Ovary (tissue), 9 donors: ENCODE data around the gene PLPP1. TPM values are rescaled to one million over a fixed set of nuclear protein-coding genes. Genes with fewer than 3 reads are reported as not detected.
"Not testable (repeated sequence)": the region's sequence is repeated elsewhere in the genome, so short reads cannot be mapped to it uniquely, and the experiment has no call there.

Experiments used
- DNase-seq, 5 donors: peaks; one replicate each; pipeline ENCODE4 v3.0.0-alpha.2; 2019 to 2020
- H3K27ac ChIP-seq, 2 donors: fragments of 200-600 bp; one replicate each; pipeline versions ENCODE4 v1.5.1 to v1.8.0; 2019 to 2022
- H3K27me3 ChIP-seq: fragments of 200-600 bp; one replicate; pipeline ENCODE4 v1.8.0; 2022
- H3K36me3 ChIP-seq: fragments of 200-600 bp; sonication (generic); one replicate; pipeline ENCODE4 v1.5.1; 2019
- H3K4me1 ChIP-seq: one replicate; pipeline ENCODE4 v1.8.1; 2013; ENCODE audit warnings: mild to moderate bottlenecking, moderate library complexity; ENCODE audit not compliant: insufficient read depth
- H3K4me3 ChIP-seq: fragments of 200-600 bp; sonication (generic); one replicate; pipeline ENCODE4 v1.5.1; 2017
- H3K9me3 ChIP-seq, 2 donors: fragments of 200-600 bp in 1 of 2; sonication (generic) in 1 of 2; one replicate each; pipeline versions ENCODE4 v1.5.1 to v1.8.1; 2013 to 2019; ENCODE audit warnings: mild to moderate bottlenecking in 1 of 2, moderate library complexity in 1 of 2
- CTCF ChIP-seq, 3 donors: fragments of 450-650 bp in 2 of 3; fragments of 200-600 bp in 1 of 3; IDR thresholded peaks; one replicate each; pipeline versions ENCODE4 v1.5.1 to v1.8.0; 2016 to 2022; ENCODE audit warnings: antibody characterized with exemption in 3 of 3, mild to moderate bottlenecking in 1 of 3
- EP300 ChIP-seq: sonication (generic); formaldehyde crosslinking; IDR thresholded peaks from one replicate; pipeline ENCODE4 v1.6.1; 2017; ENCODE audit warnings: antibody characterized with exemption
- POLR2A ChIP-seq: fragments of 450-650 bp; IDR thresholded peaks from one replicate; pipeline ENCODE4 v1.6.1; 2017; ENCODE audit warnings: antibody characterized with exemption, mild to moderate bottlenecking, moderate library complexity
- WGBS, 3 donors: extraction: QIAGEN DNeasy Blood & Tissue Kit in 1 of 3; methylation state at CpG; one replicate each; pipeline versions ENCODE4 v1.1.5 to v1.1.7; 2013 to 2017; 5-methylcytosine and 5-hydroxymethylcytosine counted together
- intact Hi-C, 4 donors: fragments of 100-400 bp; cut with DNase I; formaldehyde crosslinking; loops; one replicate each; pipeline versions ENCODE4 v1.11.0 to v1.15.1; 2022 to 2023
- polyA plus RNA-seq, 2 donors: library from polyadenylated mRNA; stranded (reverse); fragments of 200-250 nt in 1 of 2; fragments of 350-450 nt in 1 of 2; fragmentation: Illumina TruSeq in 1 of 2; extraction: RNeasy Lipid Tissue Mini Kit (QIAGEN cat#74804) in 1 of 2; gene quantifications; one replicate each; pipeline ENCODE4 v1.2.3, GENCODE V29; 2013 to 2014
- total RNA-seq, 7 donors: library from RNA; depleted of rRNA in 2 of 7; stranded (reverse); fragments of >200 nt in 2 of 7; fragmentation: NEBNext Ultra II Directional in 3 of 7; extraction: Animal tissue kit (Norgen Biotek cat#: 25700) in 3 of 7; gene quantifications; one replicate each; pipeline versions ENCODE4 v1.1.0 to v1.2.4, GENCODE V29; 2016 to 2023
- donor health status: DM: no; HTN: no; CAD: no; lungs with moderate emphysema.
- donor health status: DM: no; HTN: no; CAD: no.
- donor health status: Bipolar disorder and iron deficiency.
- donor health status: DM: yes; HTN: yes; CAD: no.
- donor health status: DM: no; HTN: no; CAD: no.
- donor health status: DM: yes; HTN: yes; CAD: no.

PLPP1 gene
- total and polyA plus RNA-seq, 9 donors, result 13.5 to 136 (median 34.5) TPM

- Histone ChIP-seq H3K27ac (no peak overlapping the region), H3K36me3 (no peaks in the 10 kb centered on the region), H3K4me1 (no peaks in the 10 kb centered on the region), H3K4me3 (no peak overlapping the region), H3K27me3 (no peaks in the 10 kb centered on the region), H3K9me3 (no peaks in the 10 kb centered on the region)
- intact Hi-C loops, result no loop called here
- TF ChIP-seq CTCF (IDR thresholded peaks at IDR 0.05), result no peak
- TF ChIP-seq EP300, result no peak
- TF ChIP-seq POLR2A, result no peak
- WGBS, 3 donors, result 89 to 95% (median 94%) methylated on average over 1 of the region's 1 CpG
- no peak for DNase-seq
These were observed 6.4 kb upstream of the PLPP1 start for GRCh38 chr5:55541056-55541635.

- no peak overlapping the region for H3K27ac ChIP-seq
- no peak for DNase-seq
- no peaks in the 10 kb centered on the region for H3K9me3 ChIP-seq
- TF ChIP-seq CTCF (IDR thresholded peaks at IDR 0.05), result no peak
- no peak for TF ChIP-seq POLR2A
- no peak for TF ChIP-seq EP300
- no peaks in the 10 kb centered on the region for H3K36me3 ChIP-seq
- no peaks in the 10 kb centered on the region for H3K4me1 ChIP-seq
- no peak overlapping the region for H3K4me3 ChIP-seq
- intact Hi-C loops, result no loop called here
- 35 to 56% (median 40%) methylated on average over 2 of the region's 2 CpGs for WGBS, 3 donors
- H3K27me3 ChIP-seq, result no peaks in the 10 kb centered on the region
These were observed 5.8 kb upstream of the PLPP1 start for GRCh38 chr5:55540525-55540924.

DNA sequence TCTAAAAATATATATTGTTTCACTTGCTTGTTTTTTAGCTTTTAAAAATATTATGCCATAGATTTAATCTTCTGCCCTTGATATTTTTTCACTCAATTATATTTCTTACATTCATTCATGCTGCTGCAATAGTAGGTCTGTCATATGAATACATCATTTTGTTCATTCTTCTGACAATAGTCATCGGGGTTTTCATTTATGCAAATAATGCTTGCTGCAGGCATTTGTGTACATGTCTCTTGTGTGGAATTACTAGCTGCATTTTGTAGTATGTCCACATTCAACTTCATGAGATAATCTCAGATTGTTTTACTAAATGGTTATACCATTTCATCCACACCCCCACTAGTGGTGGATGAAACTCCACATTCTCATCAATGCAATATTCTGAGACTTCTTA is 5.3 kb upstream of the PLPP1 start:
- Histone ChIP-seq H3K9me3 (no peaks in the 10 kb centered on the region), H3K27me3 (no peaks in the 10 kb centered on the region), H3K36me3 (no peaks in the 10 kb centered on the region), H3K27ac (no peak overlapping the region), H3K4me3 (no peak overlapping the region), H3K4me1 (no peaks in the 10 kb centered on the region)
- intact Hi-C loops, result no loop called here
- no peak for DNase-seq
- 92 to 100% (median 96%) methylated on average over 1 of the region's 1 CpG for WGBS, 3 donors
- TF ChIP-seq EP300, result no peak
- TF ChIP-seq POLR2A, result no peak
- no peak for TF ChIP-seq CTCF (IDR thresholded peaks at IDR 0.05)

- no peaks in the 10 kb centered on the region for H3K9me3 ChIP-seq
- no peak overlapping the region for H3K27ac ChIP-seq
- peaks cover 1% of the 10 kb centered on the region for H3K4me1 ChIP-seq
- DNase-seq, result no peak
- H3K4me3 ChIP-seq, result no peak overlapping the region
- H3K27me3 ChIP-seq, result no peaks in the 10 kb centered on the region
- intact Hi-C loops, result loop anchor here in 1 of 4 donors (10.0 kb wide), 1 partner anchor 114 kb away; no protein-coding TSS in a partner anchor
- TF ChIP-seq POLR2A (no peak), CTCF (IDR thresholded peaks at IDR 0.05) (no peak), EP300 (no peak)
- 7 to 15% (median 11%) methylated on average over 2 of the region's 2 CpGs for WGBS, 3 donors
- no peaks in the 10 kb centered on the region for H3K36me3 ChIP-seq
These were observed 3.9 kb upstream of the PLPP1 start for GRCh38 chr5:55538661-55539060.

GRCh38 chr5:55537315-55537714 is 2.6 kb upstream of the PLPP1 start:
- intact Hi-C loops, result loop anchor here in 1 of 4 donors (10.0 kb wide), 1 partner anchor 113 kb away; no protein-coding TSS in a partner anchor
- H3K27me3 ChIP-seq, H3K27ac ChIP-seq, DNase-seq, H3K4me1 ChIP-seq, H3K4me3 ChIP-seq, H3K36me3 ChIP-seq, H3K9me3 ChIP-seq: not testable (repeated sequence)
- 94 to 96% (median 95%) methylated on average over 8 of the region's 8 CpGs for WGBS, 3 donors
